Measurements from ENCODE around the gene CKAP5.

- no peak for TF ChIP-seq SALL2 (tag by site-specific recombination; IDR thresholded peaks at IDR 0.05; ENCODE audit: borderline replicate concordance)
- TF ChIP-seq ZNF423 (tag by site-specific recombination; IDR thresholded peaks at IDR 0.05), result no peak
- TF ChIP-seq ZNF513 (tag by site-specific recombination; IDR thresholded peaks at IDR 0.05), result no peak
- TF ChIP-seq CTCF (tag by site-specific recombination; IDR thresholded peaks at IDR 0.05), result no peak
- TF ChIP-seq ZNF114 (tag by site-specific recombination; IDR thresholded peaks at IDR 0.05), result no peak
- TF ChIP-seq ZNF658 (tag by site-specific recombination; IDR thresholded peaks at IDR 0.05), result no peak
- no peak for TF ChIP-seq ZNF549 (tag by site-specific recombination; IDR thresholded peaks at IDR 0.05)
- TF ChIP-seq ZNF639 (tag by site-specific recombination; IDR thresholded peaks at IDR 0.05), result no peak
- TF ChIP-seq ZNF704 (tag by site-specific recombination; IDR thresholded peaks at IDR 0.05), result no peak
- no peak for TF ChIP-seq GLIS2 (tag by site-specific recombination; IDR thresholded peaks at IDR 0.05)
Observed at GRCh38 chr11:46836870-46837269, 9.2 kb downstream of the CKAP5 start.

All from HEK293 (cell line).